ENCODE measurements around the gene RAVER2.

Gene RAVER2

GRCh38 chr1:64877151-64877550 is 132.3 kb downstream of the RAVER2 start:
- Histone ChIP-seq H3K27me3 (ENCODE audit: control insufficient read depth in 1 of 2, insufficient read depth in 2 of 2, low read length in 2 of 2) (no peaks in the 10 kb centered on the region), H3K4me3 (ENCODE audit: low read length in 2 of 2) (no peak overlapping the region), H3K9ac (ENCODE audit: low read length in 2 of 2) (no peak overlapping the region), H3K27ac (ENCODE audit: low read length) (no peak overlapping the region), H3K9me3 (ENCODE audit: control insufficient read depth in 2 of 2, low read length in 2 of 2) (no peaks in the 10 kb centered on the region), H3K36me3 (ENCODE audit: control insufficient read depth in 2 of 2, insufficient read depth in 2 of 2, low read length in 2 of 2) (peaks cover 9 to 25% of the 10 kb centered on the region in 2 donors), H3K4me1 (ENCODE audit: control insufficient read depth, insufficient read depth, low read length) (peaks cover 17% of the 10 kb centered on the region)

GRCh38 chr1:64877598-64877997 is 132.7 kb downstream of the RAVER2 start:
- H3K9ac ChIP-seq (ENCODE audit: low read length in 2 of 2): no peak overlapping the region
- H3K4me3 ChIP-seq (ENCODE audit: low read length in 2 of 2): no peak overlapping the region
- H3K27me3 ChIP-seq (ENCODE audit: control insufficient read depth in 1 of 2, insufficient read depth in 2 of 2, low read length in 2 of 2): no peaks in the 10 kb centered on the region
- no peaks in the 10 kb centered on the region for H3K9me3 ChIP-seq (ENCODE audit: control insufficient read depth in 2 of 2, low read length in 2 of 2)
- no peak overlapping the region for H3K27ac ChIP-seq (ENCODE audit: low read length)
- peaks cover 5 to 27% of the 10 kb centered on the region in 2 donors for H3K36me3 ChIP-seq (ENCODE audit: control insufficient read depth in 2 of 2, insufficient read depth in 2 of 2, low read length in 2 of 2)
- peaks cover 17% of the 10 kb centered on the region for H3K4me1 ChIP-seq (ENCODE audit: control insufficient read depth, insufficient read depth, low read length)

GRCh38 chr1:64878090-64878489 is 133.2 kb downstream of the RAVER2 start:
- H3K9me3 ChIP-seq (ENCODE audit: control insufficient read depth in 2 of 2, low read length in 2 of 2): no peaks in the 10 kb centered on the region
- H3K9ac ChIP-seq (ENCODE audit: low read length in 2 of 2): no peak overlapping the region
- H3K27me3 ChIP-seq (ENCODE audit: control insufficient read depth in 1 of 2, insufficient read depth in 2 of 2, low read length in 2 of 2): no peaks in the 10 kb centered on the region
- H3K36me3 ChIP-seq (ENCODE audit: control insufficient read depth in 2 of 2, insufficient read depth in 2 of 2, low read length in 2 of 2): peaks cover 8 to 29% of the 10 kb centered on the region in 2 donors
- no peak overlapping the region for H3K27ac ChIP-seq (ENCODE audit: low read length)
- no peak overlapping the region for H3K4me3 ChIP-seq (ENCODE audit: low read length in 2 of 2)
- H3K4me1 ChIP-seq (ENCODE audit: control insufficient read depth, insufficient read depth, low read length): peaks cover 17% of the 10 kb centered on the region

GRCh38 chr1:64878931-64879611 is 134.2 kb downstream of the RAVER2 start:
- Histone ChIP-seq H3K4me1 (ENCODE audit: control insufficient read depth, insufficient read depth, low read length) (peaks cover 17% of the 10 kb centered on the region), H3K27me3 (ENCODE audit: control insufficient read depth in 1 of 2, insufficient read depth in 2 of 2, low read length in 2 of 2) (no peaks in the 10 kb centered on the region), H3K9ac (ENCODE audit: low read length in 2 of 2) (no peak overlapping the region), H3K27ac (ENCODE audit: low read length) (no peak overlapping the region), H3K4me3 (ENCODE audit: low read length in 2 of 2) (no peak overlapping the region), H3K36me3 (ENCODE audit: control insufficient read depth in 2 of 2, insufficient read depth in 2 of 2, low read length in 2 of 2) (peaks cover 8 to 32% of the 10 kb centered on the region in 2 donors), H3K9me3 (ENCODE audit: control insufficient read depth in 2 of 2, low read length in 2 of 2) (no peaks in the 10 kb centered on the region)

- H3K4me3 ChIP-seq (ENCODE audit: low read length in 2 of 2): no peak overlapping the region
These were observed 135.6 kb downstream of the RAVER2 start for GRCh38 chr1:64880449-64880848.

GRCh38 chr1:64881281-64881680 is 136.4 kb downstream of the RAVER2 start:
- H3K36me3 ChIP-seq (ENCODE audit: control insufficient read depth in 2 of 2, insufficient read depth in 2 of 2, low read length in 2 of 2): peaks cover 8 to 24% of the 10 kb centered on the region in 2 donors
- H3K27ac ChIP-seq (ENCODE audit: low read length): no peak overlapping the region
- no peak overlapping the region for H3K9ac ChIP-seq (ENCODE audit: low read length in 2 of 2)
- H3K4me3 ChIP-seq (ENCODE audit: low read length in 2 of 2): no peak overlapping the region
- no peaks in the 10 kb centered on the region for H3K9me3 ChIP-seq (ENCODE audit: control insufficient read depth in 2 of 2, low read length in 2 of 2)
- H3K4me1 ChIP-seq (ENCODE audit: control insufficient read depth, insufficient read depth, low read length): no peaks in the 10 kb centered on the region
- no peaks in the 10 kb centered on the region for H3K27me3 ChIP-seq (ENCODE audit: control insufficient read depth in 1 of 2, insufficient read depth in 2 of 2, low read length in 2 of 2)

More at GRCh38 chr1:64880449-64880848, 135.6 kb downstream of the RAVER2 start:
- Histone ChIP-seq H3K27ac (ENCODE audit: low read length) (no peak overlapping the region), H3K9ac (ENCODE audit: low read length in 2 of 2) (no peak overlapping the region), H3K4me1 (ENCODE audit: control insufficient read depth, insufficient read depth, low read length) (peaks cover 6% of the 10 kb centered on the region), H3K27me3 (ENCODE audit: control insufficient read depth in 1 of 2, insufficient read depth in 2 of 2, low read length in 2 of 2) (no peaks in the 10 kb centered on the region), H3K9me3 (ENCODE audit: control insufficient read depth in 2 of 2, low read length in 2 of 2) (no peaks in the 10 kb centered on the region), H3K36me3 (ENCODE audit: control insufficient read depth in 2 of 2, insufficient read depth in 2 of 2, low read length in 2 of 2) (peaks cover 8 to 32% of the 10 kb centered on the region in 2 donors)
